GM12875 (cell line): Measurements from ENCODE around the gene ABCA7.

Experiments
- H3K4me3 ChIP-seq: one replicate; pipeline ENCODE4 v1.5.1; 2011; ENCODE audit warnings: low read depth, low read length, control low read depth
- TF ChIP-seq, protein P1 (sequence below): IDR thresholded peaks from 2 replicates; pipeline ENCODE4 v1.5.1; 2011; ENCODE audit warnings: low read depth, mild to moderate bottlenecking, control low read depth, inconsistent platforms, low read length, moderate library complexity, borderline replicate concordance; ENCODE audit not compliant: insufficient read depth

Gene ABCA7

DNA sequence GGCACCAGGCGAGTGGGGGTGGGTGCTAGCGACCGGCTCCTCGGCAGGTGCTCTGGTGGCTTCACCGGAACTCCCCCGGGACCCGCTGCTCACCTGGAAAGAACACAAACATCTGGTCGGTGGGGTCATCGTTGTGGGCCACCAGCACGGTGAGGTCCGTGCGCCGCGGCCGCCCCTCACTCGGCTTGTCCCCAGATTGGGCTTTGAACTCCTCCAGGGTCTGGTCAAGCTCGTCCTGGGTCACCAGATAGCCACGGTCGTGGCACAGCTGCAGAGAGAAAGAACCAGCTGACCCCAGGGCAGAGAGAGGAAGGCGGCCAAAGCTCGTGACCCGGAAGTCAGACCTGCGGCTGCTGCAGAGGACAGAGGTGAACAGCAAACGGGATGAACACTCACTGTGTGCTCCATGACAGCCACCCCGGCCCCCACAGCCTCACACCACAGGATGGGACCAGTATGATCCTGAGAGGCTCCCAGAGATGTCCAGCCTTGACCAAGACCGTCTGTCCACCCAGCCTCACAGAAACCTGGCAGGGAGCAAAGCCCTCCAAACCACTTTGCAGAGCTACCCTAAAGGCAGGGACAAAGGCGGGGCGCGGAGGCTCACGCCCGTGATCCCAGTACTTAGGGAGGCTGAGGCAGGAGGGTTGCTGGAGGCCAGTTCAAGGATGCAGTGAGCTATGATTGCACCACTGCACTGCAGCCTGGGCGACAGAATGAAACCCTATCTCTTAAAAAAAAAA lies 54.1 kb downstream of the ABCA7 start:
- TF ChIP-seq, protein P1, sequence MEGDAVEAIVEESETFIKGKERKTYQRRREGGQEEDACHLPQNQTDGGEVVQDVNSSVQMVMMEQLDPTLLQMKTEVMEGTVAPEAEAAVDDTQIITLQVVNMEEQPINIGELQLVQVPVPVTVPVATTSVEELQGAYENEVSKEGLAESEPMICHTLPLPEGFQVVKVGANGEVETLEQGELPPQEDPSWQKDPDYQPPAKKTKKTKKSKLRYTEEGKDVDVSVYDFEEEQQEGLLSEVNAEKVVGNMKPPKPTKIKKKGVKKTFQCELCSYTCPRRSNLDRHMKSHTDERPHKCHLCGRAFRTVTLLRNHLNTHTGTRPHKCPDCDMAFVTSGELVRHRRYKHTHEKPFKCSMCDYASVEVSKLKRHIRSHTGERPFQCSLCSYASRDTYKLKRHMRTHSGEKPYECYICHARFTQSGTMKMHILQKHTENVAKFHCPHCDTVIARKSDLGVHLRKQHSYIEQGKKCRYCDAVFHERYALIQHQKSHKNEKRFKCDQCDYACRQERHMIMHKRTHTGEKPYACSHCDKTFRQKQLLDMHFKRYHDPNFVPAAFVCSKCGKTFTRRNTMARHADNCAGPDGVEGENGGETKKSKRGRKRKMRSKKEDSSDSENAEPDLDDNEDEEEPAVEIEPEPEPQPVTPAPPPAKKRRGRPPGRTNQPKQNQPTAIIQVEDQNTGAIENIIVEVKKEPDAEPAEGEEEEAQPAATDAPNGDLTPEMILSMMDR: no peak
- H3K4me3 ChIP-seq: peak overlapping the region; percentile 78

DNA sequence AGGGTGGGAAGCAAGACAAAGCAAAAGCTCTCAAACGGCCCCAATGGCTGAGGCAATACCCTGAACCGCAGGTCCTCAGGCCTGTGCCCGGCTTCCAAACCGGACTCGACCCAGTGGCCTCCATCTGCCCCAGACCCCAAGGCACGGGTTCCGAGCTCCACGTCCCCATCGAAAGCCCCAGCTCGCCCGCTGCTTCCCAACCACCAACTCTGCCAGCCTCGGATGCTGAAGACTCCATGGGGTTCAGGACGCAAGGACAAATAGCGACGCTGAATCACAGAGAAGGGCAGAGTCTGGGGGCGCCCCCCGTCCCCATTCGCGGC lies 54.7 kb downstream of the ABCA7 start:
- TF ChIP-seq, protein P1: no peak
- H3K4me3 ChIP-seq: peak overlapping the region; percentile 78

GRCh38 chr19:1094978-1095701 lies 55.2 kb downstream of the ABCA7 start, which contains the start of gene POLR2E:
Gene POLR2E, minus strand, starts transcription at chr19:1095375. Its CDS starts 60 bp downstream, at chr19:1095315.
- TF ChIP-seq, protein P1: no peak
- H3K4me3 ChIP-seq: peak within 1 kb of the TSS; percentile 78

DNA sequence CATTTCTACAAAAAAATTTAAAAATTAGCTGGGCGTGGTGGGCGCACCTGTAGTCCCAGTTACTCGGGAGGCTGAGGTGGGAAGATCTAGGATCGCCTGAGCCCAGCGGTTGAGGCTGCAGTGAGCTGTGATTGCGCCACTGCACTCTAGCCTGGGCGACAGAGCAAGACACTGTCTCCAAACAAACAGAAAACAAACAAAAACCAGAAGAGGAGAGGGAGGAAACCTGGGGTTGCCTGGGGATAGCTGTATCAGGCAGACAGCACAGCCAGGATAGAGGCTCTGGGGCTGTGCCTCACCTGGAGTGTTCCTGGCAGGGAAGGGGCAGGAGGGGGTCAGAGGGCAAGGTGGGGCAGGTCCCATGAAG lies 57.9 kb downstream of the ABCA7 start:
- TF ChIP-seq, protein P1: no peak
- H3K4me3 ChIP-seq: no peak overlapping the region

GRCh38 chr19:1098177-1099051 lies 58.5 kb downstream of the ABCA7 start:
- TF ChIP-seq, protein P1: no peak
- H3K4me3 ChIP-seq: no peak overlapping the region

- no peak overlapping the region for H3K4me3 ChIP-seq
- TF ChIP-seq, protein P1: no peak
Observed at GRCh38 chr19:1101337-1101698, 61.4 kb downstream of the ABCA7 start.
